SK-N-SH treated with all-trans-retinoic acid at 6 μM for 48 hours (cell line): ENCODE results near the gene BMERB1.
"Not testable (repeated sequence)": the region's sequence is repeated elsewhere in the genome, so short reads cannot be mapped to it uniquely, and the experiment has no call there.

Experiments
- ATAC-seq: fragments of 200-7000 bp; cut with Tn5 transposase; 3 replicates; pipeline ENCODE4 v1.9.1; 2020; ENCODE audit warnings: mild to moderate bottlenecking, moderate library complexity
- ARNTL ChIP-seq: fragments of 450-650 bp; formaldehyde crosslinking; IDR thresholded peaks from 2 replicates; pipeline ENCODE4 v1.5.0; 2020; ENCODE audit warnings: low read depth, mild to moderate bottlenecking, moderate library complexity, borderline replicate concordance
- BACH2 ChIP-seq: fragments of 250-450 bp; sonication (Bioruptor Pico); IDR thresholded peaks from 2 replicates; pipeline ENCODE4 v1.9.0; 2021; ENCODE audit warnings: mild to moderate bottlenecking, borderline replicate concordance
- CREB5 ChIP-seq: fragments of 250-450 bp; sonication (Bioruptor Pico); IDR thresholded peaks from 2 replicates; pipeline ENCODE4 v1.5.1; 2020; ENCODE audit warnings: low read depth, mild to moderate bottlenecking, moderate library complexity
- GLIS3 ChIP-seq: fragments of 250-450 bp; sonication (Bioruptor Pico); IDR thresholded peaks from 2 replicates; pipeline ENCODE4 v1.5.0; 2020; ENCODE audit warnings: mild to moderate bottlenecking, moderate library complexity
- ISL1 ChIP-seq: fragments of 250-450 bp; sonication (Bioruptor Pico); IDR thresholded peaks from 2 replicates; pipeline ENCODE4 v2.1.2; 2022; ENCODE audit warnings: mild to moderate bottlenecking, moderate library complexity
- OSR1 ChIP-seq: fragments of 250-450 bp; sonication (Bioruptor Pico); IDR thresholded peaks from 2 replicates; pipeline ENCODE4 v1.8.0; 2022; ENCODE audit warnings: moderate library complexity, mild to moderate bottlenecking, inconsistent platforms
- PPARA ChIP-seq: fragments of 250-450 bp; sonication (Bioruptor Pico); IDR thresholded peaks from 2 replicates; pipeline ENCODE4 v1.5.0; 2020; ENCODE audit warnings: mild to moderate bottlenecking, borderline replicate concordance
- RARB ChIP-seq: fragments of 250-450 bp; sonication (Bioruptor Pico); IDR thresholded peaks from 2 replicates; pipeline ENCODE4 v1.8.0; 2021; ENCODE audit warnings: mild to moderate bottlenecking, moderate library complexity
- SNAI2 ChIP-seq: fragments of 250-450 bp; sonication (Bioruptor Pico); IDR thresholded peaks from 2 replicates; pipeline ENCODE4 v1.5.0; 2020; ENCODE audit warnings: mild to moderate bottlenecking, moderate library complexity
- TCF4 ChIP-seq: fragments of 250-450 bp; sonication (Bioruptor Pico); IDR thresholded peaks from 2 replicates; pipeline ENCODE4 v1.8.0; 2021; ENCODE audit warnings: mild to moderate bottlenecking, moderate library complexity, borderline replicate concordance
- TOX ChIP-seq: fragments of 250-450 bp; sonication (Bioruptor Pico); IDR thresholded peaks from 2 replicates; pipeline ENCODE4 v1.8.0; 2021; ENCODE audit warnings: mild to moderate bottlenecking, moderate library complexity, borderline replicate concordance
- ZC3H10 ChIP-seq: fragments of 250-450 bp; sonication (Bioruptor Pico); IDR thresholded peaks from 2 replicates; pipeline ENCODE4 v1.5.1; 2021; ENCODE audit warnings: mild to moderate bottlenecking, moderate library complexity
- ZFP3 ChIP-seq: fragments of 250-450 bp; sonication (Bioruptor Pico); IDR thresholded peaks from 2 replicates; pipeline ENCODE4 v1.5.0; 2020; ENCODE audit warnings: mild to moderate bottlenecking, moderate library complexity
- ZFP30 ChIP-seq: fragments of 450-650 bp; formaldehyde crosslinking; IDR thresholded peaks from 2 replicates; pipeline ENCODE4 v1.5.0; 2022; ENCODE audit warnings: mild to moderate bottlenecking, moderate library complexity
- ZNF565 ChIP-seq: fragments of 450-650 bp; formaldehyde crosslinking; conservative IDR thresholded peaks from 2 replicates; pipeline ENCODE4 v1.5.0; 2020; ENCODE audit warnings: low read depth, mild to moderate bottlenecking, moderate library complexity
- ZNF70 ChIP-seq: fragments of 450-650 bp; formaldehyde crosslinking; IDR thresholded peaks from 2 replicates; pipeline ENCODE4 v1.5.0; 2020; ENCODE audit warnings: mild to moderate bottlenecking, moderate library complexity
- ZNF8 ChIP-seq: fragments of 450-650 bp; formaldehyde crosslinking; IDR thresholded peaks from 2 replicates; pipeline ENCODE4 v1.5.0; 2020; ENCODE audit warnings: mild to moderate bottlenecking, moderate library complexity
- TF ChIP-seq, protein P1 (sequence below): fragments of 250-450 bp; sonication (Bioruptor Pico); IDR thresholded peaks from 2 replicates; pipeline ENCODE4 v1.5.0; 2020; ENCODE audit warnings: mild to moderate bottlenecking, moderate library complexity
- TF ChIP-seq, protein P2 (sequence below): fragments of 250-450 bp; sonication (Bioruptor Pico); IDR thresholded peaks from 2 replicates; pipeline ENCODE4 v1.8.0; 2020; ENCODE audit warnings: mild to moderate bottlenecking, moderate library complexity, borderline replicate concordance
- TF ChIP-seq, protein P3 (sequence below): fragments of 250-450 bp; sonication (Bioruptor Pico); IDR thresholded peaks from 2 replicates; pipeline ENCODE4 v1.5.1; 2021; ENCODE audit warnings: mild to moderate bottlenecking, moderate library complexity

Gene BMERB1

GRCh38 chr16:15418206-15418605 is 16.2 kb upstream of the BMERB1 start:
- no peak for ATAC-seq
- TF ChIP-seq, protein P1, sequence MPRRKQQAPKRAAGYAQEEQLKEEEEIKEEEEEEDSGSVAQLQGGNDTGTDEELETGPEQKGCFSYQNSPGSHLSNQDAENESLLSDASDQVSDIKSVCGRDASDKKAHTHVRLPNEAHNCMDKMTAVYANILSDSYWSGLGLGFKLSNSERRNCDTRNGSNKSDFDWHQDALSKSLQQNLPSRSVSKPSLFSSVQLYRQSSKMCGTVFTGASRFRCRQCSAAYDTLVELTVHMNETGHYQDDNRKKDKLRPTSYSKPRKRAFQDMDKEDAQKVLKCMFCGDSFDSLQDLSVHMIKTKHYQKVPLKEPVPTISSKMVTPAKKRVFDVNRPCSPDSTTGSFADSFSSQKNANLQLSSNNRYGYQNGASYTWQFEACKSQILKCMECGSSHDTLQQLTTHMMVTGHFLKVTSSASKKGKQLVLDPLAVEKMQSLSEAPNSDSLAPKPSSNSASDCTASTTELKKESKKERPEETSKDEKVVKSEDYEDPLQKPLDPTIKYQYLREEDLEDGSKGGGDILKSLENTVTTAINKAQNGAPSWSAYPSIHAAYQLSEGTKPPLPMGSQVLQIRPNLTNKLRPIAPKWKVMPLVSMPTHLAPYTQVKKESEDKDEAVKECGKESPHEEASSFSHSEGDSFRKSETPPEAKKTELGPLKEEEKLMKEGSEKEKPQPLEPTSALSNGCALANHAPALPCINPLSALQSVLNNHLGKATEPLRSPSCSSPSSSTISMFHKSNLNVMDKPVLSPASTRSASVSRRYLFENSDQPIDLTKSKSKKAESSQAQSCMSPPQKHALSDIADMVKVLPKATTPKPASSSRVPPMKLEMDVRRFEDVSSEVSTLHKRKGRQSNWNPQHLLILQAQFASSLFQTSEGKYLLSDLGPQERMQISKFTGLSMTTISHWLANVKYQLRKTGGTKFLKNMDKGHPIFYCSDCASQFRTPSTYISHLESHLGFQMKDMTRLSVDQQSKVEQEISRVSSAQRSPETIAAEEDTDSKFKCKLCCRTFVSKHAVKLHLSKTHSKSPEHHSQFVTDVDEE (CRISPR knock-in tag): no peak
- TF ChIP-seq ARNTL (CRISPR knock-in tag) (no peak), ZNF8 (CRISPR knock-in tag) (no peak), ISL1 (CRISPR knock-in tag) (no peak), OSR1 (CRISPR knock-in tag) (no peak), ZNF565 (no peak), ZC3H10 (CRISPR knock-in tag) (no peak), PPARA (CRISPR knock-in tag) (no peak), SNAI2 (CRISPR knock-in tag) (no peak), CREB5 (CRISPR knock-in tag) (no peak), ZNF70 (CRISPR knock-in tag) (no peak), TCF4 (CRISPR knock-in tag) (no peak), TOX (CRISPR knock-in tag) (no peak), ZFP3 (no peak), GLIS3 (no peak)
- TF ChIP-seq, protein P2, sequence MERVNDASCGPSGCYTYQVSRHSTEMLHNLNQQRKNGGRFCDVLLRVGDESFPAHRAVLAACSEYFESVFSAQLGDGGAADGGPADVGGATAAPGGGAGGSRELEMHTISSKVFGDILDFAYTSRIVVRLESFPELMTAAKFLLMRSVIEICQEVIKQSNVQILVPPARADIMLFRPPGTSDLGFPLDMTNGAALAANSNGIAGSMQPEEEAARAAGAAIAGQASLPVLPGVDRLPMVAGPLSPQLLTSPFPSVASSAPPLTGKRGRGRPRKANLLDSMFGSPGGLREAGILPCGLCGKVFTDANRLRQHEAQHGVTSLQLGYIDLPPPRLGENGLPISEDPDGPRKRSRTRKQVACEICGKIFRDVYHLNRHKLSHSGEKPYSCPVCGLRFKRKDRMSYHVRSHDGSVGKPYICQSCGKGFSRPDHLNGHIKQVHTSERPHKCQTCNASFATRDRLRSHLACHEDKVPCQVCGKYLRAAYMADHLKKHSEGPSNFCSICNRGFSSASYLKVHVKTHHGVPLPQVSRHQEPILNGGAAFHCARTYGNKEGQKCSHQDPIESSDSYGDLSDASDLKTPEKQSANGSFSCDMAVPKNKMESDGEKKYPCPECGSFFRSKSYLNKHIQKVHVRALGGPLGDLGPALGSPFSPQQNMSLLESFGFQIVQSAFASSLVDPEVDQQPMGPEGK (CRISPR knock-in tag): no peak
- TF ChIP-seq, protein P3, sequence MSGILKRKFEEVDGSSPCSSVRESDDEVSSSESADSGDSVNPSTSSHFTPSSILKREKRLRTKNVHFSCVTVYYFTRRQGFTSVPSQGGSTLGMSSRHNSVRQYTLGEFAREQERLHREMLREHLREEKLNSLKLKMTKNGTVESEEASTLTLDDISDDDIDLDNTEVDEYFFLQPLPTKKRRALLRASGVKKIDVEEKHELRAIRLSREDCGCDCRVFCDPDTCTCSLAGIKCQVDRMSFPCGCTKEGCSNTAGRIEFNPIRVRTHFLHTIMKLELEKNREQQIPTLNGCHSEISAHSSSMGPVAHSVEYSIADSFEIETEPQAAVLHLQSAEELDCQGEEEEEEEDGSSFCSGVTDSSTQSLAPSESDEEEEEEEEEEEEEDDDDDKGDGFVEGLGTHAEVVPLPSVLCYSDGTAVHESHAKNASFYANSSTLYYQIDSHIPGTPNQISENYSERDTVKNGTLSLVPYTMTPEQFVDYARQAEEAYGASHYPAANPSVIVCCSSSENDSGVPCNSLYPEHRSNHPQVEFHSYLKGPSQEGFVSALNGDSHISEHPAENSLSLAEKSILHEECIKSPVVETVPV (CRISPR knock-in tag): no peak

DNA sequence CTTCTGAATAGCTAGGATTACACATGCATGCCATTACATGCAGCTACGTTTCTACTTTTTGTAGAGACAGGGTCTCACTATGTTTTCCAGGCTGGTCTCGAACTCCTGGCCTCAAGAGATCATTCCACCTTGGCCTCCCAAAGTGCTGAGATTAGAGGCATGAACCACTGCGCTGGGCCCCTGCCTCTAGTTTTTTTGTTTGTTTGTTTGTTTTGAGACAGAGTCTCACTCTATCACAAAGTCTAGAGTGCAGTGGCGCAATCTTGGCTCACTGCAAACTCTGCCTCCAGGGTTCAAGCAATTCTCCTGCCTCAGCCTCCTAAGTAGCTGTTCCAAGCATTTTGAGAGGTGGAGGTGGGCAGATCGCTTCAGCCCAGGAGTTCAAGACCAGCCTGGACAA is 12.7 kb upstream of the BMERB1 start:
- not testable (repeated sequence) for ATAC-seq

DNA sequence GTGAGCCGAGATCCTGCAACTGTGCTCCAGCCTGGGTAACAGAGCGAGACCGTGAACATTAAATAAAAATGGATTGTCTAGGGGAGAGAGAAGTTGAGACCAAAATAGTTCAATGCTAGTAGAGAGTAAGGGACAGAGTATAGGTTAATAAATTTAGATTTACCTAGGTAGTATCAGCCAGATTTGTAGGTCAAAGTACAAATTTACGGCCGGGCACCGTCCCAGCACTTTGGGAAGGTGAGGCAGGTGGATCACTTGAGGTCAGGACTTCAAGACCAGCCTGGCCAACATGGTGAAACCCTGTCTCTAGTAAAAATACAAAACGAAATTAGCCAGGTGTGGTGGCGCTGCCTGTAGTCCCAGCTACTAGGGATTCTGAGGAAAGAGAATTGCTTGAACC is 12.2 kb upstream of the BMERB1 start:
- ATAC-seq: no peak
- TF ChIP-seq, protein P3 (CRISPR knock-in tag): no peak
- TF ChIP-seq ZNF70 (CRISPR knock-in tag): no peak
- no peak for TF ChIP-seq ZC3H10 (CRISPR knock-in tag)
- no peak for TF ChIP-seq GLIS3
- TF ChIP-seq OSR1 (CRISPR knock-in tag): no peak
- TF ChIP-seq ZNF565: no peak
- TF ChIP-seq SNAI2 (CRISPR knock-in tag): no peak
- no peak for TF ChIP-seq ZFP3
- no peak for TF ChIP-seq PPARA (CRISPR knock-in tag)
- TF ChIP-seq TCF4 (CRISPR knock-in tag): no peak
- TF ChIP-seq ZFP30: no peak
- no peak for TF ChIP-seq ZNF8 (CRISPR knock-in tag)
- TF ChIP-seq, protein P2 (CRISPR knock-in tag): no peak
- no peak for TF ChIP-seq TOX (CRISPR knock-in tag)
- no peak for TF ChIP-seq BACH2 (CRISPR knock-in tag)
- TF ChIP-seq, protein P1 (CRISPR knock-in tag): no peak
- no peak for TF ChIP-seq RARB (CRISPR knock-in tag)
- TF ChIP-seq CREB5 (CRISPR knock-in tag): no peak
